GM12878 (cell line): ENCODE measurements around the gene PLOD3.

Experiments used
- BRCA1 ChIP-seq: IDR thresholded peaks from 2 replicates; pipeline ENCODE4 v1.6.1; 2011; ENCODE audit warnings: low read depth, low read length, improper control_type of control experiment
- CHD1 ChIP-seq: IDR thresholded peaks from 2 replicates; pipeline ENCODE4 v1.6.1; 2012; ENCODE audit warnings: low read depth, low read length, improper control_type of control experiment
- FOXM1 ChIP-seq: IDR thresholded peaks from 2 replicates; pipeline ENCODE4 v1.6.1; 2012; ENCODE audit warnings: low read depth, mild to moderate bottlenecking, inconsistent platforms, low read length, moderate library complexity
- KDM1A ChIP-seq: fragments of 200-600 bp; sonication (generic); IDR thresholded peaks from 2 replicates; pipeline ENCODE4 v1.6.1; 2016; ENCODE audit warnings: borderline replicate concordance
- POLR2A ChIP-seq: IDR thresholded peaks from 2 replicates; pipeline ENCODE4 v1.6.1; 2011; ENCODE audit warnings: low read depth, mild to moderate bottlenecking, low read length
- RB1 ChIP-seq: fragments of 450-650 bp; formaldehyde crosslinking; IDR thresholded peaks from 2 replicates; pipeline ENCODE4 v1.6.1; 2017; ENCODE audit warnings: mild to moderate bottlenecking, borderline replicate concordance
- SUPT20H ChIP-seq: IDR thresholded peaks from 2 replicates; pipeline ENCODE4 v1.6.1; 2011; ENCODE audit warnings: low read depth, mild to moderate bottlenecking, low read length, moderate library complexity, borderline replicate concordance; ENCODE audit not compliant: control insufficient read depth
- TF ChIP-seq, protein P1 (sequence below): IDR thresholded peaks from 2 replicates; pipeline ENCODE4 v1.6.1; 2012; ENCODE audit warnings: low read length, inconsistent platforms
- TF ChIP-seq, protein P2 (sequence below), 3 experiments: IDR thresholded peaks in 2 of 3; conservative IDR thresholded peaks in 1 of 3; 2 replicates each; pipeline ENCODE4 v1.5.1; 2011; ENCODE audit warnings: low read depth in 3 of 3, low read length in 3 of 3, mild to moderate bottlenecking in 3 of 3, control low read depth in 2 of 3, moderate library complexity in 2 of 3, inconsistent platforms in 1 of 3, mixed read lengths in 1 of 3; ENCODE audit not compliant: control insufficient read depth in 2 of 3, insufficient read depth in 1 of 3; ENCODE audit errors: extremely low read depth in 1 of 3
- TF ChIP-seq, protein P3 (sequence below): fragments of 450-650 bp; conservative IDR thresholded peaks from 2 replicates; pipeline ENCODE4 v1.6.1; 2017; ENCODE audit warnings: mild to moderate bottlenecking, moderate library complexity

DNA sequence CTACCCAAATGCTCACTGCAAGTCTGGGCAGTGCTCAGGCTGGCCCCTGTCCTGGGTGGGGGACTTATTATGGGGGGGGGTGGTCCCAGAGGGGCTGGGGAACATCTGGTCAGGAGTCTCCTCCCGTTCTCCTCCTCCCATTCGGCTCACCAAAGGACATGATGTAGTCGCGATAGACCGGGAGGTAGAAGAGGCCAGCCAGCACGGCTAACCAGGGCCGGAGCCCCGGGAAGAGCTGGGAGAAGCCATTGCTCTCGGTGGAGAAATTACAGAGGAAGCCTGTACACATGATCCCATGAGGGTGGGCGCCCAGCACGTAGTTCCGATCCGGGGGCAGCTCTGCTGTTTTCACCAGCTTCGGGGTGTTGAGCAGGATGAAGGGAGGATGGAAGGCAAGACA, 18.9 kb downstream of the PLOD3 start:
- TF ChIP-seq, protein P1, sequence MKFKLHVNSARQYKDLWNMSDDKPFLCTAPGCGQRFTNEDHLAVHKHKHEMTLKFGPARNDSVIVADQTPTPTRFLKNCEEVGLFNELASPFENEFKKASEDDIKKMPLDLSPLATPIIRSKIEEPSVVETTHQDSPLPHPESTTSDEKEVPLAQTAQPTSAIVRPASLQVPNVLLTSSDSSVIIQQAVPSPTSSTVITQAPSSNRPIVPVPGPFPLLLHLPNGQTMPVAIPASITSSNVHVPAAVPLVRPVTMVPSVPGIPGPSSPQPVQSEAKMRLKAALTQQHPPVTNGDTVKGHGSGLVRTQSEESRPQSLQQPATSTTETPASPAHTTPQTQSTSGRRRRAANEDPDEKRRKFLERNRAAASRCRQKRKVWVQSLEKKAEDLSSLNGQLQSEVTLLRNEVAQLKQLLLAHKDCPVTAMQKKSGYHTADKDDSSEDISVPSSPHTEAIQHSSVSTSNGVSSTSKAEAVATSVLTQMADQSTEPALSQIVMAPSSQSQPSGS = no peak
- no peak for TF ChIP-seq SUPT20H
- TF ChIP-seq CHD1 = no peak
- TF ChIP-seq KDM1A = no peak
- TF ChIP-seq RB1 = no peak
- no peak for TF ChIP-seq POLR2A
- TF ChIP-seq FOXM1 = no peak
- TF ChIP-seq, protein P2, sequence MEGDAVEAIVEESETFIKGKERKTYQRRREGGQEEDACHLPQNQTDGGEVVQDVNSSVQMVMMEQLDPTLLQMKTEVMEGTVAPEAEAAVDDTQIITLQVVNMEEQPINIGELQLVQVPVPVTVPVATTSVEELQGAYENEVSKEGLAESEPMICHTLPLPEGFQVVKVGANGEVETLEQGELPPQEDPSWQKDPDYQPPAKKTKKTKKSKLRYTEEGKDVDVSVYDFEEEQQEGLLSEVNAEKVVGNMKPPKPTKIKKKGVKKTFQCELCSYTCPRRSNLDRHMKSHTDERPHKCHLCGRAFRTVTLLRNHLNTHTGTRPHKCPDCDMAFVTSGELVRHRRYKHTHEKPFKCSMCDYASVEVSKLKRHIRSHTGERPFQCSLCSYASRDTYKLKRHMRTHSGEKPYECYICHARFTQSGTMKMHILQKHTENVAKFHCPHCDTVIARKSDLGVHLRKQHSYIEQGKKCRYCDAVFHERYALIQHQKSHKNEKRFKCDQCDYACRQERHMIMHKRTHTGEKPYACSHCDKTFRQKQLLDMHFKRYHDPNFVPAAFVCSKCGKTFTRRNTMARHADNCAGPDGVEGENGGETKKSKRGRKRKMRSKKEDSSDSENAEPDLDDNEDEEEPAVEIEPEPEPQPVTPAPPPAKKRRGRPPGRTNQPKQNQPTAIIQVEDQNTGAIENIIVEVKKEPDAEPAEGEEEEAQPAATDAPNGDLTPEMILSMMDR (IDR thresholded peaks at IDR 0.05 in 2 of 3, conservative IDR thresholded peaks at IDR 0.05 in 1 of 3; ENCODE audit: control insufficient read depth in 2 of 3, extremely low read depth in 1 of 3, insufficient read depth in 1 of 3, low read depth in 3 of 3, low read length in 3 of 3) = no peak
- TF ChIP-seq, protein P3, sequence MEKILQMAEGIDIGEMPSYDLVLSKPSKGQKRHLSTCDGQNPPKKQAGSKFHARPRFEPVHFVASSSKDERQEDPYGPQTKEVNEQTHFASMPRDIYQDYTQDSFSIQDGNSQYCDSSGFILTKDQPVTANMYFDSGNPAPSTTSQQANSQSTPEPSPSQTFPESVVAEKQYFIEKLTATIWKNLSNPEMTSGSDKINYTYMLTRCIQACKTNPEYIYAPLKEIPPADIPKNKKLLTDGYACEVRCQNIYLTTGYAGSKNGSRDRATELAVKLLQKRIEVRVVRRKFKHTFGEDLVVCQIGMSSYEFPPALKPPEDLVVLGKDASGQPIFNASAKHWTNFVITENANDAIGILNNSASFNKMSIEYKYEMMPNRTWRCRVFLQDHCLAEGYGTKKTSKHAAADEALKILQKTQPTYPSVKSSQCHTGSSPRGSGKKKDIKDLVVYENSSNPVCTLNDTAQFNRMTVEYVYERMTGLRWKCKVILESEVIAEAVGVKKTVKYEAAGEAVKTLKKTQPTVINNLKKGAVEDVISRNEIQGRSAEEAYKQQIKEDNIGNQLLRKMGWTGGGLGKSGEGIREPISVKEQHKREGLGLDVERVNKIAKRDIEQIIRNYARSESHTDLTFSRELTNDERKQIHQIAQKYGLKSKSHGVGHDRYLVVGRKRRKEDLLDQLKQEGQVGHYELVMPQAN = no peak
- TF ChIP-seq BRCA1 = no peak
